Fibroblast of pulmonary artery (primary cell): Measurements from ENCODE around the gene PPP1CA.

ENCODE experiments used
- DNase-seq: peaks from one replicate; pipeline ENCODE4 v3.0.0-alpha.2; 2010; ENCODE audit warnings: low read depth
- H3K4me3 ChIP-seq: replicated peaks from 2 replicates; pipeline ENCODE4 v1.5.1; 2011; ENCODE audit warnings: low read depth, mild to moderate bottlenecking, control low read depth, low read length, moderate library complexity
- TF ChIP-seq, protein P1 (sequence below): IDR thresholded peaks from 2 replicates; pipeline ENCODE4 v1.5.1; 2011; ENCODE audit warnings: mild to moderate bottlenecking, control low read depth, low read length, inconsistent platforms; ENCODE audit errors: missing control alignments

Gene PPP1CA

DNA sequence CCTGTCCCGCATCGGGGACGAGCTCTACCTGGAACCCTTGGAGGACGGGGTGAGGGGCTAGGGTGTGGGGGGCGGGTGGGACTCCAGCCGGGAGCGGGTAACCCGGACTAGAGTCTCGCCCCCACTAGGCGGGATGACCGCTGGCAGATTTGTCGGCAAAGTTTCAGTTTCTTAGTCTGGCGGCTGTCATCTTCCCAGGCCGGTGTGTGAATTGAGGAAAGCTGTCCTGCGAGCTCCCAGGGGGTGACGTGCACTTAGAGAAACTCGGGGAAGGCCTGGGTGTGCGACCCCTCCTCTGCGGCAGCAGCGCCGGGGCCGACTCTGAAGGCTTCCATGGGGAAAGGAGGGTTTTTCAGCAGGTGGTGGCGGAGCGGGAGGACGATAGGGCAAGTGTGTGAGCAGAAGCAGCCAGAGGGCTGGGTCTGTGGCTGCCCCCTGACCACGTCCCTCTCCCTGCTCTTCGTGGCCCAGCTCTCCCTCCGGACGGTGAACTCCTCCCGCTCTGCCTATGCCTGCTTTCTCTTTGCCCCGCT, 9.4 kb downstream of the PPP1CA start:
- TF ChIP-seq, protein P1, sequence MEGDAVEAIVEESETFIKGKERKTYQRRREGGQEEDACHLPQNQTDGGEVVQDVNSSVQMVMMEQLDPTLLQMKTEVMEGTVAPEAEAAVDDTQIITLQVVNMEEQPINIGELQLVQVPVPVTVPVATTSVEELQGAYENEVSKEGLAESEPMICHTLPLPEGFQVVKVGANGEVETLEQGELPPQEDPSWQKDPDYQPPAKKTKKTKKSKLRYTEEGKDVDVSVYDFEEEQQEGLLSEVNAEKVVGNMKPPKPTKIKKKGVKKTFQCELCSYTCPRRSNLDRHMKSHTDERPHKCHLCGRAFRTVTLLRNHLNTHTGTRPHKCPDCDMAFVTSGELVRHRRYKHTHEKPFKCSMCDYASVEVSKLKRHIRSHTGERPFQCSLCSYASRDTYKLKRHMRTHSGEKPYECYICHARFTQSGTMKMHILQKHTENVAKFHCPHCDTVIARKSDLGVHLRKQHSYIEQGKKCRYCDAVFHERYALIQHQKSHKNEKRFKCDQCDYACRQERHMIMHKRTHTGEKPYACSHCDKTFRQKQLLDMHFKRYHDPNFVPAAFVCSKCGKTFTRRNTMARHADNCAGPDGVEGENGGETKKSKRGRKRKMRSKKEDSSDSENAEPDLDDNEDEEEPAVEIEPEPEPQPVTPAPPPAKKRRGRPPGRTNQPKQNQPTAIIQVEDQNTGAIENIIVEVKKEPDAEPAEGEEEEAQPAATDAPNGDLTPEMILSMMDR, result no peak
- H3K4me3 ChIP-seq, result peak overlapping the region; percentile 92
- no peak for DNase-seq

DNA sequence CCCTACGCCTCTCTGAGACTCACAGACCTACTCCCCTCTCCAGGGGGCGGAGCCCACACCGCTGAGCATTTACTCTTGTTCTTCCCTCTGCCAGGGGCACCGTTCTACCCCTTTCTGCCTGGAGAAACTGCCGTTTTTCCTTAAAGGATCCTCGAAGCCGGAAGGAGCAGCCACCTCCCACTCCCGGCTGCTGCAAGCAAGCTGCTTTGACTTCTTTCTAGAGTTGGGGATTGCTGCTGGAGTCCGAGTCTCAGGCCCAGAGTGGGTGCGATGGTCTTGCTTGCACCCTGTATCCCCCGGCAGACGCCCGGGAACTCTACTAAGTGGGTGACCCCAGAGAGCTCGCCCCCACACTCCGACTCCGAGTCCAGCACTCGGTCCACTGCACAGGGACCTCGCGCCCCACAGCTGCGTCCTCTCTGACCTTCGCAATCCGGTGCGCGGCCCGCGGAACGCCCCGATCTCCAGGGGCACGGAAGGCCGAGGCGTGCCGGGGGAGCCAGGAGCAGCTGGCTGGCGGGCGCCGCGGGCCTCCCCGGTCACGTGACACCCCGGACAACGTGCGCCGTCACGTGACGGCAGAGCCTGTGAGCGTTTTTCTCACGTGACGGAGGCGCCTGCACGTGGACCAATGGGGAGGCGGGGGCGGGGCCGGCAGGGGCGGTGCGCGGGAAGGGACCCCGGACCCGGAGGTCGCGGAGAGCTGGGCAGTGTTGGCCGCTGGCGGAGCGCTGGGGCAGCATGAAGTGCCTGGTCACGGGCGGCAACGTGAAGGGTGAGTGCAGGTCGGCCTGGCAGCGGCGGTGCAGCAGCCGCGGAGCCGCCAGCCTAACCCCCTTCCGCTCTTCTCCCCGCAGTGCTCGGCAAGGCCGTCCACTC, 10.1 kb downstream of the PPP1CA start, which contains the start of gene RAD9A:
Gene RAD9A (plus strand): TSS at position 683 of the 879 bp plus-strand sequence. CDS start 59 bp downstream, at position 742.
- H3K4me3 ChIP-seq, result peak within 1 kb of the TSS; percentile 92
- DNase-seq, result peak; percentile 94
- TF ChIP-seq, protein P1, result no peak

DNA sequence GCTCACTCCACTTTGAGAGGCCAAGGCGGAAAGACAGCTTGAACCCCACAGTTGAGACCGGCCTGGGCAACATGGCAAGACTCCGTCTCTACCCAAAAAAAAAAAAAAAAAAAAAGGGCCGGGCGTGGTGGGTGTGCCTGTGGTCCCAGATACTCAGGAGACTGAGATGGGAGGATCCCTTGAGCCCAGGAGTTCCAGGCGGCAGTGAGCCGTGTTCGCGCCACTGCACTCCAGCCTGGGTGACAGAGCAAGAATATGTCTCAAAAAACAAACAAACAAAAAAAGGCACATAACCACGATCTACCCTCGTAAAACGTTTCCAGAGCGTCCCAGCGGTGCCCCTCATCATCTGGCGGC, 10.7 kb downstream of the PPP1CA start:
- peak overlapping the region; percentile 92 for H3K4me3 ChIP-seq
- no peak for DNase-seq
- TF ChIP-seq, protein P1, result no peak

DNA sequence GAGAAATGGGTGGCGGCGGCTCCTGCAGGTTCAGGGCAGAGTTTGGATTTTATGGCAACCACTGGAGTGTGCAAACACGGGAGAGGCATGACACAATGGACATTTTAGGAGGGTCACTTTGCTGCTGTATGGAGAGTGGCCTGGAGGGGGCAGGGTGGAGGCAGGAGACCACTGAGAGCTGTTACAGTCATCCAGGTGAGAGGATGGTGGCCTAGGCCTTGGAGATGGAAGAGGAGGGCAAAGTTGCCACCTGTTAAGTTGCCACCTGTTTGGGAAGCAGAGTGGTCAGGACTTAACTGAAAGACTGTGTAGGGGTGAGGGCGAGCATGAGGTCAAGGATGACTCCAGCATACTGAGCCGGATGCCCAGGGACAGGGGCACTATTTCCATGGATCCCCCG, 12.2 kb downstream of the PPP1CA start:
- H3K4me3 ChIP-seq, result no peak overlapping the region
- TF ChIP-seq, protein P1, result peak; percentile 69
- no peak for DNase-seq

DNA sequence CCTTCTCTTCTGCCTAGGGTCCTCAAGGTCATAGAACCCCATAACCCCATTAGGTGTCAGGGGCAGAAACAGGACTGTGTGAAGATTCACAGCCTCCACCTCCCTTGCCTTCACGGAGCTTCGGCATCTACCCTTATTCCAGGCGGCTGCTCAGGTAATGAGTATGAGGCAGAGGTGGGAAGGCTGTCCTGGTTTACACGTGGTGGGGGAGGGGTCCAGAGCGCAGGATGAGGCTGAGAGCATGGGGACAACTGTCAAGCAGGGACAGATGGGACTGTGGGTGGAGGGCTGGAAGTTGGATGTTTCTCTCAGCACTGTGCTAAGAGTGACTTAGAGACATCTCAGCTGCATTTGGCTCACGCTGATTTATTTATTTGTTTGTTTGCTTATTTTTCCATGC, 14.1 kb downstream of the PPP1CA start:
- TF ChIP-seq, protein P1, result no peak
- H3K4me3 ChIP-seq, result no peak overlapping the region
- DNase-seq, result no peak

DNA sequence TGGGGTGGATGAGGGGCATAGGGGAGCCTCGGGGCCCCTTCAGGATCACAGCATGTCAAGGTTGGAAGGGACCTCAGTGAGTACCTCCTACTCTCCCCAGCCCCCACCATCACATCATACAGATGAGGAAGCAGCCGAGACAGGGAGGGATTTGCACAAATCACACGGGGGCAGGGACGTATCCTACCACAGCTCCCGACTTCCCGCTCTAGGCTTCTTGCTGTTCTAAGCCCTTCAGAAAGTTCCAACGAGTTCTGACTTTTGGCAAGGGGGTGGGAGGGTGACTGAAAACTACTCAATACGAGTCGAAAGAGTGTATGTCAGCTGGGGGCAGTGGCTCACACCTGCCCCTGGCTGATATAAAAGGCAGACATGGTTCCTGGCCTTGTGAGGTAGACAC, 14.6 kb downstream of the PPP1CA start:
- DNase-seq, result no peak
- TF ChIP-seq, protein P1, result no peak
- no peak overlapping the region for H3K4me3 ChIP-seq

DNA sequence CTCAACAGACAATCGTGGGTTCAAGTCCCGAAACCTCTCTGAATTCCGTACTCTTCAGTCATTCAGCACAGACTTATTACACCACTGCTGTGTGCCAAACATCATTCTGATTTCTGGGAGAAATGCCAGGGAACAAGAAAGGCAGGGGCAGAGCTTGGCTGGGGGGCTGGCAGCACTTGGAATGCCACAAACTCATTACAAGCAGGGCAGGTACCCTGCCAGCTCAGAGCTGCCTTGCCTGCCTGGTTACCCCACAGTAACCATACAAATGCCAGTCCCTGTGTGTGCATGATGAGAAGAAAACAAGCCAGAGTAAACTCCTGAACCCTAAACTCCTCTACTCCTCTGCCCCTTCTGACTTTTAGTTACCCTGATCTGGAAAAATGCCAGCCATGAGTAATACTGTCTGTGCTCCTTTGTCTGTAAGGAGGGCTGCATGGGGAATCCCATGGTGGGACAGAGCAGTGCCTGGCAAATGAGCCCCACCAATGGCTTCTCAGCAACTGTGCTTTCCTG, 16.7 kb downstream of the PPP1CA start:
- no peak overlapping the region for H3K4me3 ChIP-seq
- DNase-seq, result peak; percentile 54
- TF ChIP-seq, protein P1, result no peak
